Mesodermal cell (in vitro differentiated cells): ENCODE data around the gene ABCB9.

Source experiments
- H3K27ac ChIP-seq: 2 replicates; pipeline ENCODE4 v1.7.0; 2013; ENCODE audit warnings: mild to moderate bottlenecking, low read depth, low read length, moderate library complexity; ENCODE audit not compliant: severe bottlenecking
- H3K36me3 ChIP-seq: 2 replicates; pipeline ENCODE4 v1.7.1; 2013; ENCODE audit warnings: mild to moderate bottlenecking, low read length, moderate library complexity; ENCODE audit not compliant: control insufficient read depth, insufficient read depth
- H3K4me1 ChIP-seq: one replicate; pipeline ENCODE4 v1.7.1; 2013; ENCODE audit warnings: mild to moderate bottlenecking, low read length; ENCODE audit not compliant: insufficient read depth, control insufficient read depth, poor library complexity, severe bottlenecking
- H3K4me3 ChIP-seq: 2 replicates; pipeline ENCODE4 v1.7.0; 2013; ENCODE audit warnings: low read length, control low read depth, mild to moderate bottlenecking; ENCODE audit not compliant: insufficient read depth, poor library complexity, severe bottlenecking; ENCODE audit errors: extremely low read depth
- H3K9me3 ChIP-seq: 2 replicates; pipeline ENCODE4 v1.7.1; 2013; ENCODE audit warnings: mild to moderate bottlenecking, low read length, moderate library complexity; ENCODE audit not compliant: control insufficient read depth
- WGBS, 2 experiments: methylation state at CpG; one replicate each; pipeline ENCODE4 v1.1.5; 2013; ENCODE audit warnings: missing lambda C conversion rate in 2 of 2; ENCODE audit not compliant: insufficient coverage in 2 of 2; 5-methylcytosine and 5-hydroxymethylcytosine counted together

Gene ABCB9

DNA sequence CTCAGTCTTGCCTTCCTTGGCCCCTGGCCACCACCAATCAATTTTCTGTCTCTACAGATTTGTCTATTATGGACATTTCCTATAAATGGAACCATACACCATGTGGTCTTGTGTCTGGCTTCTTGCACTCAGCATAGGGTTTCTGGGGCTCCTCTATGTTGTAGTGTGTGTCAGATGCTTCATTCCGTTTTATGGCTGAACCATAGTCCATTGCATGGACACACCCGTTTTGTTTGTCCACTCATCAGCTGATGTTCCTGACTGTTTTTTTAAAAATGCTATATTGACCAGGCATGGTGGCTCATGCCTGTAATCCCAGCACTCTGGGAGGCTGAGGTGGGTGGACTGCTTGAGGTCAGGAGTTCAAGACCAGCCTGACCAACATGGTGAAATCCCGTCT, 35.2 kb upstream of the ABCB9 start:
- Histone ChIP-seq H3K4me1 (no peaks in the 10 kb centered on the region), H3K27ac (no peak overlapping the region), H3K9me3 (no peaks in the 10 kb centered on the region), H3K4me3 (no peak overlapping the region), H3K36me3 (peaks cover 4% of the 10 kb centered on the region)
- WGBS, 2 experiments: 100% methylated on average over 2 of the region's 3 CpGs

DNA sequence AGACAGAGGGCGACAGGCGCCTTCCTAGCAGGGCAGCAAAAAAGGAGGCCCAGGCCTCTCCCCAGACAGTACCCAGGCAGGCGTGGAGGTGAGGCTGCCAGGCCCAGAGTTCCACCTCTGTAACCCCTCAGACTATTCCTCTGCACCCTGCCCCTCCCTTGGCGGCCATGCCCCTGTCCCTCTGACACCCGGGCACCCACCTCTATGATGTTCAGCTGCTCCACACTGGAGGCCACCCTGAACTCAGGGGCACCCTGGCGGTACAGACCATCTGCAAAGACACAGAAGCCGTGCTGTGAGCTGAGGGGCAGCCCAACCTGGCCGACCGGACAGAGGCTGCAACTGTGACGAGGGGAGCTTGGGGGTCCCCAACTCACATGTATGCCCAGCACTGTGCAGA, 34.3 kb upstream of the ABCB9 start:
- Histone ChIP-seq H3K4me1 (no peaks in the 10 kb centered on the region), H3K36me3 (peaks cover 4% of the 10 kb centered on the region), H3K27ac (no peak overlapping the region), H3K9me3 (no peaks in the 10 kb centered on the region), H3K4me3 (no peak overlapping the region)
- WGBS, 2 experiments: 95 to 98% methylated on average over 9 to 10 of the region's 10 CpGs

DNA sequence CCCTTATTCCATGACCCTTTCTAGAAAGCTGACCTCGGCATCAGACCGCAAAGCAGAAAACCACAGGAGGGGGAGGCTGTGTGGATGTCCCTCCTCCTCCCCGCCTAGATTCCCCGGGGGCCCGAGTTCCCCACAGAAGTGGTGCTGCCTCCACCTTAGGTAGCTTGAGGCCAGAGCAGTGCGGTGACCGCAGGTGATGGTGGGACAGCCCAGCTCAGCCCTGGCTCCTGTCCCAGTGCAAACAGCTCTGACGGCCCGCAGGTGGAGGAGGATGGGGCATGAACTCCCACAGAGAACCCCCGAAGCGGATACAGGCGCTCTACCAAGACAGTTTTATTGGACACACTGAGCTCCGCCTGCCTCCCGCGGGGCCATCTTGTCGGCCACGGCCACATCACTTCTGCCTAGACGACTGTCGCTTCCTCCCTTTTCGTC, 33.7 kb upstream of the ABCB9 start:
- Histone ChIP-seq H3K4me1 (no peaks in the 10 kb centered on the region), H3K4me3 (no peak overlapping the region), H3K9me3 (no peaks in the 10 kb centered on the region), H3K36me3 (peaks cover 4% of the 10 kb centered on the region), H3K27ac (no peak overlapping the region)
- 88 to 92% methylated on average over 17 to 20 of the region's 20 CpGs for WGBS, 2 experiments

DNA sequence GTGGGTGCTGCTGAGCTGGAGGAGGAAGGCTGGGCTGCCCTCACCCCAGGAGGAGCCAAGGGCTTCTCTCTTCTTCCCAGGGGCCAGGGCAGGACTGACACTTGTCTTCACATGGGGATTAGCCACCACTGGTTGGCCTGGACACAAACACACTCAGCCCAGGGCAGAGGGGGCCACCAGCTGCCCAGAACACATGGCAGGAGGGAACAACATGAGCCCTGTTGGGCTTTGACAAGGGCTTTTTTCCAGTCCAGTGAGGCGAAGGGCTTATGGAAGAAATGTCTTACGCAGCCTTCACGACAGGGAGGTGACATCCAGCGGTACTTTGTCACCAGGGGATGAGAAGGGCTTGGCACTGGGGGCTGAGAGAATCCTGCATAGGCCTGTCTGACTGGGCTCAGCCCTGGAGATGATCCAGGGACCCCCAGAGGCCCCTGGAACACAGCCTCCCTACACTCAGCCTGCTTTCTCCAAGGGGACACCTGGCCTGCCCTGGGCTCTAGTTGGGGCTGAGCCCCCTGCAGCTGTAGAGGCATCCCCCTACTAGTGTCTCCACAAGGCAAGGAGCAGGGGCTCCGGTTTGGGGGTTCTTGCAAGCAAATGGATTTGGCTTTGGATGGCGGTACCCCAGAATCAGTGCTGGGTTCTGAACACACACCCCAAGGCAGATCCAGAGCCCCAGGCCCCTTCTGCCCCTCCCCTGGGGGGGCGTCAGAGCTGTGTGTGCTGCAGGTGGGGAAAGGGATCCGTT, 33.1 kb upstream of the ABCB9 start:
- Histone ChIP-seq H3K9me3 (no peaks in the 10 kb centered on the region), H3K27ac (no peak overlapping the region), H3K4me3 (no peak overlapping the region), H3K4me1 (no peaks in the 10 kb centered on the region), H3K36me3 (peaks cover 4% of the 10 kb centered on the region)
- WGBS, 2 experiments: 89 to 100% methylated on average over 4 of the region's 8 CpGs

DNA sequence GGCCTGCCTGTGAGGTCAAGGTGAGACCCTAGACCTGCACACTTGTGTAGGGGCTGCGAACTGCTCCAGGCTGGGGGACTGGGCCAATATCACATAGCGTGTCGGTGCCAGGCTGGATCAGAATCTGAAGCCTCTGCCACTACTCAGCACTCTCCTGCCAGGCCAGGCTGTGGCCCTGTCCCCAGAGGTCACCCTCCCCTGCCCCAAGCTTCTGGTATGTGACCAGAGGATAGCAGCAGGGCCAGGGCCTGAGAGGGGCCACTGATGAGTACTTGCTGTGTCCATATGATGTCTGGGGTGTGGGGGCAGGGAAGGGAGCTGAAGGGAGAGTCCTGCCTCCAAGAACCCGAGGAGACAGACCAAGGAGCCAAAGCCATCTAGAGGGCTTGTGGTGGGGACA, 32.1 kb upstream of the ABCB9 start:
- no peak overlapping the region for H3K27ac ChIP-seq
- no peaks in the 10 kb centered on the region for H3K4me1 ChIP-seq
- 90 to 94% methylated on average over 3 to 4 of the region's 4 CpGs for WGBS, 2 experiments
- H3K4me3 ChIP-seq: no peak overlapping the region
- H3K9me3 ChIP-seq: no peaks in the 10 kb centered on the region
- H3K36me3 ChIP-seq: no peaks in the 10 kb centered on the region

DNA sequence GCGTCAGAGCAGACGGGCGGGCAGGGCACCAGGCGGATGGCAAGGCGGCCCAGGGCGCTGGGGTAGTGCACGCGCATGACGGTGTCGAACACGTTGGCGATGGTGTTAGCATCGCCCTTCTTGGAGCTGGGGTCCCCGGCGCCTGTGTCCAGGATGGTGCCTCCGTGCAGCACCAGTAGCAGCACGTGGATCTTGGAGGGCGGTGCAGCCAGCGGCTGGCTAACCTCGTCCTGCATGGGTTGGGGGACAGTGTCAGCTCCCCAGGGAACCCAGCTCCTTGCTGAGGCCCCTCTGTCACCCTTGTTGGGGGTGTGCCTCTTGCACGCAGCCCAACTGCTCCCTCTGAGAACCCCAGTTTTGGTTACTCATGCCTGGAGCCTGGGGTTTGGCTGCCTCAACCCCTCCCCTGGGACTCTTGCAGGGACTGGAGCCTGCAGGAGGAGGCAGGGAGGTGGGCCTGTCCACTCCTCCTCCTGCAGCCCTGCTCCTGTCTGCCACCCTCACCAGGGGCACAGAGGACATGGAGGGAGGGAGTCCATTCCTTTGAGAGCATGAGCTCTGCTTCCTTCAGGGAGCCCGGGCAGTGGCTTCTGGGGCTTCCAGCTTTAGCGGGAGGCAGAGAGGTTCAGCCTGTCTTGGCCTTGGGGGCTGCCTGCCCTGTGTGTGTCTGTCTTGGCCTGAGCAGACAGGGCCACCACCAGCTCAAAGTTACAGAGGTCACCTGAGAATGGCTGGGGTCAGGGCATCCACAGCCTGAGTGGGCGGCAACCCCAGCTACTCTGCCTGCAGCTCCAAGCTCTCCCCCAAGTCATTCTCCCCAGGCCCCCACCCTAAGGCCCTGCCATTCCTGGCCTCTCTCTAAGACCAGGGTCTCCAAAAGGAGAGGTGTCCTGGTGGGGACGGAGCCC, 31.3 kb upstream of the ABCB9 start:
- Histone ChIP-seq H3K36me3 (no peaks in the 10 kb centered on the region), H3K9me3 (no peaks in the 10 kb centered on the region), H3K27ac (no peak overlapping the region), H3K4me1 (no peaks in the 10 kb centered on the region), H3K4me3 (no peak overlapping the region)
- WGBS, 2 experiments: 91 to 98% methylated on average over 23 to 25 of the region's 25 CpGs

DNA sequence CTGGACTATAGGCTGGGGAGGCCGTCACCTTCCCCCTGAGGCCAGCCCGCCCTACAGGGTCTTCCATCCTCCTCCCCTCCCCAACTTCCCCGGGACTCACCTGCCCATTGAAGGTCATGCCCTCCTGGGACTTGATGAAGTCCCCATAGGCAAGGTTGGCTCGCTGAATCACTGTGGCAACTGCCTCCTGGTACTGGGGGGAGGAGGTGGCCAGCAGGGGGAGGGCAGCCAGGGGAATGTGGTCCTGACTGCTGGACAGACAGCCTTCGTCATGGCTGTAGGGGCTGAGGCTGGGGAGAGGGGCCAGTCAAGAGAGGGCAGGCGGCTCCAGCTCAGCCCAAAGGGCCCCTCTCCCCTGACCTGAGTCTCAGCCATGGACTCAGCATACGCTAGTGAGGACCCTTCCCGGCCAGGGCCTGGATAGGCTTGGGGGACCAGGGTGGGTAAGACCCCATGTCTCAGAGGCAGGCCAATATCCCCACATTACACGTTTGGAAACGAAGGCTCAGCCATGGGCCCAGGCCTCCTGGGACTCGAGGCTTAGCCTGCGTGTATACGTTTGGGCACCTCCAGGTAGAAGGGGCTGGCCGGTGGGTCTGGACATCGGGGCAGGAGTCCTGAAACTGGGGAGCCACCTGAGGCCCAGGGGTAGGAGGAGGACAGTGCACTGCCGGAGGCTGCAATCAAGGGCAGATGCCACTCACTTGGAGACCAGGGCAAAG, 30.5 kb upstream of the ABCB9 start:
- 94 to 95% methylated on average over 8 to 15 of the region's 16 CpGs for WGBS, 2 experiments

DNA sequence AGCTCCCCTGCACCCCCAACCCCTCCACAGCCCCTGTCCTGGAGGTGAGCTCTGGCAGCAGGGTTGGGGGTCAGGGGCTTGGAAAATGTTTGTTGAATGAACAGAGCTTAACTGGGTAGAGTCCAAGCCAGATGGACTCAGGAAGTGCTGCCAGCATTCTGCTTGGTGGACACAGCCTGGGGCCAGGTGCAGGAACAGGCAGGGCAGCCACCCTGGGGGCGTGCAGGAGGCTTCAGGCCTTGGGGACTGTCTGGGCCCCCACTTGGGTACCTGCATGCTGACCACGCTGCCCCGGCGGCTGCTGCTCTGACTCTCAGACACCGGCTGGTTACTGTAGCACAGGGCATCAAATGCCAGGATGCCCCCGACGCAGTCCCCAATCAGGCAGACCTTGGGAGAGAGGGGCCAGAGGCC, 29.9 kb upstream of the ABCB9 start:
- no peaks in the 10 kb centered on the region for H3K9me3 ChIP-seq
- H3K4me3 ChIP-seq: no peak overlapping the region
- H3K36me3 ChIP-seq: no peaks in the 10 kb centered on the region
- H3K27ac ChIP-seq: no peak overlapping the region
- 87 to 97% methylated on average over 5 to 7 of the region's 7 CpGs for WGBS, 2 experiments
- H3K4me1 ChIP-seq: no peaks in the 10 kb centered on the region

More for the DNA sequence above, 30.5 kb upstream of the ABCB9 start:
- Histone ChIP-seq H3K27ac (no peak overlapping the region), H3K9me3 (no peaks in the 10 kb centered on the region), H3K4me3 (no peak overlapping the region), H3K36me3 (no peaks in the 10 kb centered on the region), H3K4me1 (no peaks in the 10 kb centered on the region)

DNA sequence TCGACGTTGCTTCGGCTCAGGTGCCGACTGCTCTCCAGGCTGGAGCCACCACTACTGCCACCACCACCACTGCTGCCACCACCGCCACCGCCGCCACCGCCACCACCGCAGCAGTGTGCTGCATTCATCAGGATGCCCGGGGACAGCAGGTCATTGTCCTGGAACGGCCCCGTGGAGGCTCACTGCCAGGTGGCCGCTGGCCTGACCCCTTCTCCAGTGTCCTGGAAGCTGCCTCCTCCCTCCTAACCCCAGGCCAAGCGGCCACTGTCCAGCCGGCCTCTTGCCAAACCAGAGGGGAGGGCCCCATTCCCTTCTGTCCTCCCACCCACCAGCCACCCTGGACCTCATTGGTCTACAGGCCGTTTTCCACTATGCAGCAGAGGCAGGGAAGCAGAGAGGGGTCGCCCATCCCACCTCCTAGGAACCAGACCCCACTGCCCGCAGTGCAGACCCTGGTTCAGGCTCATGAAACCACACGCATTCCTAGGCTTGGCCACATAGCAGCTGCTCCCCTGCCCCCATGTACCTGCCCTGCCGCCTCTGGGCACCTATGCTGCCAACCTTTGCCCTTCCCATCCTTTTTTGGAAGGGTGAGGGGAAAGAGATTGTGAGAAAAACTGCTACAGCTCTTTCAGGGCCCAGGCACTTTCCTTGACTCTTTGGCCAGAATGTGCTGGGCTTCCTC, 29.4 kb upstream of the ABCB9 start:
- WGBS, 2 experiments: 94 to 97% methylated on average over 16 to 19 of the region's 20 CpGs
- H3K27ac ChIP-seq: no peak overlapping the region
- no peaks in the 10 kb centered on the region for H3K4me1 ChIP-seq
- no peak overlapping the region for H3K4me3 ChIP-seq
- H3K9me3 ChIP-seq: no peaks in the 10 kb centered on the region
- H3K36me3 ChIP-seq: no peaks in the 10 kb centered on the region
